ENCODE measurements around the gene BTN1A1. TPM values are rescaled to one million over a fixed set of nuclear protein-coding genes. Genes with fewer than 3 reads are reported as not detected.
A peak's percentile ranks its signal among the peaks of the same experiment; 100 is the strongest.

BTN1A1 gene
- total and polyA plus RNA-seq, 9 of the 15 experiments (the other 6 are each of a cell fraction or from before 2014, with no cell fraction given) = 0.01 to 0.15 (median 0.06) TPM; not detected in 4

DNA sequence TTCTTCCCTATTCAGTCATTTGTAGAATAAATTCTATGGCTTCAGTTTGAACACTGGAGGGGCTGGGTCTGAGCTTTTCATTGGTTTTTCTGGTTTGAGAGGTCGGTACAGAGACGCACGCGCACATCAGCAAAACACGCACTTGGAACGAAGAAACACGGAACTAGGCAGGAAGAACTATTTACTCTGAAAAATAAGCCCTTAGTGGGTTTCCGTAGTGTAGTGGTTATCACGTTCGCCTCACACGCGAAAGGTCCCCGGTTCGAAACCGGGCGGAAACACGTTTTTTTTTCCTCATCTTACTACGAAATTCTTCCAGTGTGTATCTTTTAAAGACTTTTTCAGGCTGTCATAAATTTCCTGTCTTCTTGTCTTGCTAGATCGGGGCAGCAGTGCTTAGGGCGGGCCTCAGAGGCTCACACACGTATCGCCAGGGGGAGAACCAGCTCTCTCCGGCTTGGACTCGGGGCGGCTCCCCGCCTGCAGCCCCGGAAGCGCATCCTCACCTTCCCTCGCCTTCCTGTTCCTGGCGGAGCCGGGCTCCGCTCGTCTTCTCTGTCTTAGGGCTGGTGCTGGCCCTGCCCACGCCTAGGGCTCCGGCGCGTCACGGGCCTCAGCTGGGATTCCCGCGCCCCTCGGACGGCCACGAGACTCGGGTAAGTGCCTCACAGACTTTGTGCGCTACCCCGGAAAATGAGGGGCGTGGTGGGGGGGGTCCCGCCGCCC is 37.9 kb downstream of the BTN1A1 start, which contains the start of gene HMGN4 (continued):
- TF ChIP-seq, protein P1, sequence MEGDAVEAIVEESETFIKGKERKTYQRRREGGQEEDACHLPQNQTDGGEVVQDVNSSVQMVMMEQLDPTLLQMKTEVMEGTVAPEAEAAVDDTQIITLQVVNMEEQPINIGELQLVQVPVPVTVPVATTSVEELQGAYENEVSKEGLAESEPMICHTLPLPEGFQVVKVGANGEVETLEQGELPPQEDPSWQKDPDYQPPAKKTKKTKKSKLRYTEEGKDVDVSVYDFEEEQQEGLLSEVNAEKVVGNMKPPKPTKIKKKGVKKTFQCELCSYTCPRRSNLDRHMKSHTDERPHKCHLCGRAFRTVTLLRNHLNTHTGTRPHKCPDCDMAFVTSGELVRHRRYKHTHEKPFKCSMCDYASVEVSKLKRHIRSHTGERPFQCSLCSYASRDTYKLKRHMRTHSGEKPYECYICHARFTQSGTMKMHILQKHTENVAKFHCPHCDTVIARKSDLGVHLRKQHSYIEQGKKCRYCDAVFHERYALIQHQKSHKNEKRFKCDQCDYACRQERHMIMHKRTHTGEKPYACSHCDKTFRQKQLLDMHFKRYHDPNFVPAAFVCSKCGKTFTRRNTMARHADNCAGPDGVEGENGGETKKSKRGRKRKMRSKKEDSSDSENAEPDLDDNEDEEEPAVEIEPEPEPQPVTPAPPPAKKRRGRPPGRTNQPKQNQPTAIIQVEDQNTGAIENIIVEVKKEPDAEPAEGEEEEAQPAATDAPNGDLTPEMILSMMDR (IDR thresholded peaks at IDR 0.05 in 2 of 3, conservative IDR thresholded peaks at IDR 0.05 in 1 of 3; ENCODE audit: insufficient read depth in 2 of 3, low read depth in 1 of 3, low read length in 3 of 3) = peak in 2 of 3 experiments; percentile 25; a peak in 1 of 6 replicates
- TF ChIP-seq BCL6 (CRISPR knock-in tag; IDR thresholded peaks at IDR 0.05) = no peak
- TF ChIP-seq, protein P2, sequence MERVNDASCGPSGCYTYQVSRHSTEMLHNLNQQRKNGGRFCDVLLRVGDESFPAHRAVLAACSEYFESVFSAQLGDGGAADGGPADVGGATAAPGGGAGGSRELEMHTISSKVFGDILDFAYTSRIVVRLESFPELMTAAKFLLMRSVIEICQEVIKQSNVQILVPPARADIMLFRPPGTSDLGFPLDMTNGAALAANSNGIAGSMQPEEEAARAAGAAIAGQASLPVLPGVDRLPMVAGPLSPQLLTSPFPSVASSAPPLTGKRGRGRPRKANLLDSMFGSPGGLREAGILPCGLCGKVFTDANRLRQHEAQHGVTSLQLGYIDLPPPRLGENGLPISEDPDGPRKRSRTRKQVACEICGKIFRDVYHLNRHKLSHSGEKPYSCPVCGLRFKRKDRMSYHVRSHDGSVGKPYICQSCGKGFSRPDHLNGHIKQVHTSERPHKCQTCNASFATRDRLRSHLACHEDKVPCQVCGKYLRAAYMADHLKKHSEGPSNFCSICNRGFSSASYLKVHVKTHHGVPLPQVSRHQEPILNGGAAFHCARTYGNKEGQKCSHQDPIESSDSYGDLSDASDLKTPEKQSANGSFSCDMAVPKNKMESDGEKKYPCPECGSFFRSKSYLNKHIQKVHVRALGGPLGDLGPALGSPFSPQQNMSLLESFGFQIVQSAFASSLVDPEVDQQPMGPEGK (CRISPR knock-in tag; IDR thresholded peaks at IDR 0.05; ENCODE audit: borderline replicate concordance) = no peak
- peak; percentile 89 for TF ChIP-seq ARNT (IDR thresholded peaks at IDR 0.05)
- no peak for TF ChIP-seq HSF4 (CRISPR knock-in tag; IDR thresholded peaks at IDR 0.05; ENCODE audit: borderline replicate concordance)
- peak; percentile 63 for TF ChIP-seq FOSL1 (tag; conservative IDR thresholded peaks at IDR 0.05)
- TF ChIP-seq RFX1 (IDR thresholded peaks at IDR 0.05) = no peak
- TF ChIP-seq TAF1 (IDR thresholded peaks at IDR 0.05; ENCODE audit: control insufficient read depth, extremely low read depth, insufficient read depth, low read length, severe bottlenecking) = peak; percentile 78
- no peak for TF ChIP-seq DMBX1 (CRISPR knock-in tag; IDR thresholded peaks at IDR 0.05; ENCODE audit: borderline replicate concordance)
- 0 out of 2 replicates have a peak, but pooled peaks have one; percentile 46 for TF ChIP-seq POLR2AphosphoS2 (IDR thresholded peaks at IDR 0.05; ENCODE audit: low read length)
- TF ChIP-seq DPF2 (IDR thresholded peaks at IDR 0.05) = peak; percentile 46
- no peak; the same call in none of the 2 replicates for TF ChIP-seq FOXK1 (CRISPR knock-in tag; IDR thresholded peaks at IDR 0.05; ENCODE audit: borderline replicate concordance)
- TF ChIP-seq ZNF12 (CRISPR knock-in tag; IDR thresholded peaks at IDR 0.05) = 0 out of 2 replicates have a peak, but pooled peaks have one; percentile 21
- no peak for TF ChIP-seq KAT2B (IDR thresholded peaks at IDR 0.05; ENCODE audit: low read depth, low read length)
- TF ChIP-seq KLF13 (tag; IDR thresholded peaks at IDR 0.05; ENCODE audit: borderline replicate concordance, low read depth) = 0 out of 2 replicates have a peak, but pooled peaks have one; percentile 28
- TF ChIP-seq PURB (CRISPR knock-in tag; IDR thresholded peaks at IDR 0.05; ENCODE audit: low read depth) = no peak
- TF ChIP-seq, protein P3, sequence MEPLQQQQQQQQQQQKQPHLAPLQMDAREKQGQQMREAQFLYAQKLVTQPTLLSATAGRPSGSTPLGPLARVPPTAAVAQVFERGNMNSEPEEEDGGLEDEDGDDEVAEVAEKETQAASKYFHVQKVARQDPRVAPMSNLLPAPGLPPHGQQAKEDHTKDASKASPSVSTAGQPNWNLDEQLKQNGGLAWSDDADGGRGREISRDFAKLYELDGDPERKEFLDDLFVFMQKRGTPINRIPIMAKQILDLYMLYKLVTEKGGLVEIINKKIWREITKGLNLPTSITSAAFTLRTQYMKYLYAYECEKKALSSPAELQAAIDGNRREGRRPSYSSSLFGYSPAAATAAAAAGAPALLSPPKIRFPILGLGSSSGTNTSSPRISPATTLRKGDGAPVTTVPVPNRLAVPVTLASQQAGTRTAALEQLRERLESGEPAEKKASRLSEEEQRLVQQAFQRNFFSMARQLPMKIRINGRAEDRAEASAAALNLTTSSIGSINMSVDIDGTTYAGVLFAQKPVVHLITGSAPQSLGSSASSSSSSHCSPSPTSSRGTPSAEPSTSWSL (CRISPR knock-in tag; IDR thresholded peaks at IDR 0.05; ENCODE audit: borderline replicate concordance) = no peak
- no peak for TF ChIP-seq ZNF124 (CRISPR knock-in tag; IDR thresholded peaks at IDR 0.05)
- TF ChIP-seq, protein P4, sequence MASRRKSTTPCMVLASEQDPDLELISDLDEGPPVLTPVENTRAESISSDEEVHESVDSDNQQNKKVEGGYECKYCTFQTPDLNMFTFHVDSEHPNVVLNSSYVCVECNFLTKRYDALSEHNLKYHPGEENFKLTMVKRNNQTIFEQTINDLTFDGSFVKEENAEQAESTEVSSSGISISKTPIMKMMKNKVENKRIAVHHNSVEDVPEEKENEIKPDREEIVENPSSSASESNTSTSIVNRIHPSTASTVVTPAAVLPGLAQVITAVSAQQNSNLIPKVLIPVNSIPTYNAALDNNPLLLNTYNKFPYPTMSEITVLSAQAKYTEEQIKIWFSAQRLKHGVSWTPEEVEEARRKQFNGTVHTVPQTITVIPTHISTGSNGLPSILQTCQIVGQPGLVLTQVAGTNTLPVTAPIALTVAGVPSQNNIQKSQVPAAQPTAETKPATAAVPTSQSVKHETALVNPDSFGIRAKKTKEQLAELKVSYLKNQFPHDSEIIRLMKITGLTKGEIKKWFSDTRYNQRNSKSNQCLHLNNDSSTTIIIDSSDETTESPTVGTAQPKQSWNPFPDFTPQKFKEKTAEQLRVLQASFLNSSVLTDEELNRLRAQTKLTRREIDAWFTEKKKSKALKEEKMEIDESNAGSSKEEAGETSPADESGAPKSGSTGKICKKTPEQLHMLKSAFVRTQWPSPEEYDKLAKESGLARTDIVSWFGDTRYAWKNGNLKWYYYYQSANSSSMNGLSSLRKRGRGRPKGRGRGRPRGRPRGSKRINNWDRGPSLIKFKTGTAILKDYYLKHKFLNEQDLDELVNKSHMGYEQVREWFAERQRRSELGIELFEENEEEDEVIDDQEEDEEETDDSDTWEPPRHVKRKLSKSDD (conservative IDR thresholded peaks at IDR 0.05; ENCODE audit: low read length) = no peak; the same call in 1 of the 2 replicates
